ENCODE measurements around the gene PHACTR3.

Gene PHACTR3

GRCh38 chr20:59648466-59649070 lies 44.2 kb downstream of the PHACTR3 start:
- no peak for DNase-seq

- no peak for DNase-seq
These were observed 46.1 kb downstream of the PHACTR3 start for GRCh38 chr20:59650418-59650817.

DNA sequence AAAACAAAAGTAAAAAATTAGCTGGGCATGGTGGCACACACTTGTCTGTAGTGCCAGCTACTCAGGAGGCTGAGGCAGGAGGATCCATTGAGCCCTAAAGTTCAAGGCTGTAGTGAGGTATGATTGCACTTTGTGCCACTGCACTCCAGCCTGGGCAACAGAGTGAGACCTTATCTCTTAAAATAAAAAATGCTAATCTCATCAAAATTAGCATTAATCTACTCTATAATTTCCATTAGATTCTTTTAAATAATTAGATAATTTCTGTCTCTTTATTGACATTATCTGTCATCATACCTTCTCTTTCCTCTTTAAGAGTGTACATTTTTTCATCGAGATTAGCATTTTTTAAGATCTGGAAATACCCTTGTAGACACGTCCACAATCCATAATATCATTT lies 48.0 kb downstream of the PHACTR3 start:
- DNase-seq = no peak

DNA sequence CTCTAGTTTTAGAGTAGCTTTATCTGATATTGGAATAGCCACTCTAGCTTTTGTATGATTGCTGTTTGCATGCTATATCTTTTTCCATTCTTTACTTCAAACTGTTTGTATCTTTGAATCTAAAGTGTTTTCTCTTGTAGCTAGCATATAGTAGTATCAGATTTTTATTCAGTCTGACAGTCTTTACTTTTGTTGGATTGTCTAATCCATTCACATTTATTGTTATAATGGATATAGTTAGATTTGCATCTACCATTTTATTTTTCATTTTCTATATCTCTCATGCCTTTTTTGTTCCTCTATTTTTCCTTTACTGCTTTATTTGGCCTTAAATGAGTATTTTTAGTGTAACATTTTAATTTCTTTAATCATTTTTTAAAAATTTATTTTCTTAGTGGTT lies 52.1 kb downstream of the PHACTR3 start:
- DNase-seq = no peak

DNA sequence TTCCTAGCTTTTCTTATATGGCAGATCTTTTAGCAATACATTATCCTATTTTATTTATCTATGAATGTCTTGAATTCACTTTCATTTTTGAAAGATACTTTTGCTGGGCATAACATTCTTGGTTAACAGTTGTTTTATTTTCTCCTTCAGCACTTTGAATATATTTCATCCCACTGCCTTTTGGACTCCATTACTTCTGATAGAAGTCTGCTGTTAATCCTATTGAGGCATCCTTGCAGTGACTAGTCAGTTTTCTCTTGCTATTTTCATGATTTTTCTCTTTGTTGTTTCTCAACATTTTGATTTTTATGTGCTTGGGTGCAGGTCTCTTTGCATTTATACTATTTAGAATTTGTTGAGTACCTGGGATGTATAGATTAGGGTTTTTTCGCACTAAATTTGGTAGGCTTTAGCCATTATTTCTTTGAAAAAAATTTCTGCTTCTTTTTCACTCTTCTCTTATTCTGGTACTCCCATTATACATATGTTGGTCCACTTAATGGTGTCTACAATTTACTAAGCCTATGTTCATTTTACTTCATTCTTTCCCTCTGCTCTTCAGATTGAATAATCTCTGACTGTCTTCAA lies 53.2 kb downstream of the PHACTR3 start:
- DNase-seq = no peak

DNA sequence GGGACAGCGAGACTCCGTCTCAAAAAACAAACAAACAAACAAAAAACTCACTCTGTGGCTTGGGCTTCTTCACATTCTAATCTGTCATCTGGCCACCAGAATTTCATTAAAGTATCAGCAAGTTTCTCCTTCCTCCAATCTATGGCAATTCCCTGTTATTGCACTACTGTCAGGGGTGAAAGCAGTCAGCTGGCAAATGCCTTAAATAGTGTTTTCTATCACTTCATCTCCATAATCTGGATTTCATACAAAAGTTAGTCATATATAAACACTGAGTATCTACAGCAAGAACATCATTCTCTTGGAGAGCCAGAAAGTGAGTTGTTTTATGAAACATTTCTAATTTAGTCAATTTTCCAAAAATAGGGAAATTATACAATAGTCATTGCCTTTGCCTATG lies 56.1 kb downstream of the PHACTR3 start:
- DNase-seq = no peak

GRCh38 chr20:59661153-59661552 lies 56.8 kb downstream of the PHACTR3 start:
- no peak for DNase-seq

DNA sequence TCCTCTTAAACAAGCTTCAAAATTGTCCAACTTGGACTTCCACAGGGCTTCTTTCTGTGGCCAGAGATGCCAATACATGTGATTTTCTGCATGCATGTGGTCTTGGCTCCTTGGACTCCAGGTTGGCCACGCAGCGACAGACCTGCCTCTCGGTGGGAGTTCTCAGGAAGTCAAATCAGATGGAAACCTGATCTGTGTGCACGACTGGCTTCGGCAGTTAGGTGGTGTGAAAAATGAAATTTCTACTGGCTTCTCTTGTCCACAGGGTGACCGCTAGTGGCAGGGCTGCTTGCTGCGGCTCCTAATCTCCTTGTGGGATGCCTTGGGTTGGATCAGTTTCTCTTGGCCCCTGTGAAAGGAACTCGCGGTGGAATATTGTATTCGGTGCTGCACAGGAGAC lies 57.3 kb downstream of the PHACTR3 start:
- no peak for DNase-seq

DNA sequence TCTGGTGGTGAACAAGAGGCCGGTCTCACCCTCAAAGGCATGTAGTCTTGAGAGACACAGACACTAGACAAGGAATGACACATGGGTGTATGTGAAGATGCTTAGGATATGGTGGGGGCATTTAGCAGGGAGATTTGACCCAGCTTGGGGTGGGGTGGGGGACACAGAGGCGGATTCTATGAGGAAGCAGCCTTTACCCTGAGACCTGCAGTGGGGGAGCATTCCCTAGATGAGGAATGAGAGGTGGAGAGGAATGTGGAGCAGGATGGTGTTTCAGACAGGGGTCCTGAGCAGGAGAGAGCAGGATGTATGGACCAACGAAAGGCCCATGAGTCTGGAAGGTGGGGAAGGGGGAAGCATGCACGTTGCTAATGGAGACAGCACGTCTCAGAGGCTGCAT lies 57.8 kb downstream of the PHACTR3 start:
- no peak for DNase-seq

DNA sequence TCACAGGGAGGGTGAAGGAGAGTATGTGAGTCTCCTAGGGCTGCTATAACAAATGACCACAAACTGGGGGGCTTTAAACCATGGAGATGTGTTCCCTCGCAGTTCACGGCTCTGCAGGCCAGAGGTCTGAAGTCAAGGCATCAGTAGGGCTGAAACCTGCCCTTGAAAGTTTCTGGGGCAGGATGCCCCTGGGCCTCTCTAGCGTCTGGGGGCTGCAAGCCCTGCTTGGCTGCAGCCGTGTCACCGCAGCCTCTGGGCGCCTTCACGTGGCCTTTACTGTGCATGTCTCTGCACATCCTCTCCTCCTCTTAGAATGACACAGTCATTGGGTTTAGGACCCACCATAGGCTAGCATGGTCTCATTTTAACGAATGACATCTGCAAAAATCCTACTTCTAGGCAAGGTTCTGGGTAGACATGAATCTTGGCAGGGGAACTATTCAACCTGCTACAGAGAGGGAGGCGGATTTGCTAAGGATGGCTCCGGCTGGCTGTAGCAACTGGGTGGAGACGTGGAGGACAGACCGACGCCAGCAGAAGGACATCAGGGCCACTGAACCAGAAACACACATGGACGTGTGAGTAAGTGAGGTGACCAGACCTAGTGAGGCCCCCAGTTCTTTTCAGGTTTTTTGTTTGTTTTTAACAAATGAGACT lies 58.6 kb downstream of the PHACTR3 start:
- DNase-seq = no peak

GRCh38 chr20:59663513-59664060 lies 59.2 kb downstream of the PHACTR3 start:
- DNase-seq = no peak

- no peak for DNase-seq
These were observed 60.1 kb downstream of the PHACTR3 start for GRCh38 chr20:59664421-59664941.

- DNase-seq = no peak
These were observed 61.6 kb downstream of the PHACTR3 start for GRCh38 chr20:59665656-59666555.

DNA sequence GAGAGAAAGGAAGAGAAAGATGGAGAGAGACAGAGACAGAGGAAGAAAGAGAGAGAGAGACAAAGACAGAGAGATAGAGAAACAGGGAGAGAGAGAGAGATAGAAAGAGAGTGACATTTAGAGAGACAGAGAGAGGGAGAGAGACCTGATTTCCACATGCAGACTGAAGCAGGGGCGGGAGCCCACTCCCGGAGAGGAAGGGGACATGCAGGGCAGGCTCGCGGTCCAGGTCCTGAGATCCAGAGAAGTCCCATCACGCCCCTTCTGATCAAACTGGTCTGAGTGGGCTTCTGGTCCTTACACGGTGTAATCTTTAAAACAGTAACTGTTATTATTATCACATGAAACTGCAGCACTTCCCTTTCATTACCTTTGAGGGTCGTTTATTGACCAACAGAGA lies 62.2 kb downstream of the PHACTR3 start:
- DNase-seq = no peak

- DNase-seq = no peak
These were observed 62.8 kb downstream of the PHACTR3 start for GRCh38 chr20:59667131-59667530.

DNA sequence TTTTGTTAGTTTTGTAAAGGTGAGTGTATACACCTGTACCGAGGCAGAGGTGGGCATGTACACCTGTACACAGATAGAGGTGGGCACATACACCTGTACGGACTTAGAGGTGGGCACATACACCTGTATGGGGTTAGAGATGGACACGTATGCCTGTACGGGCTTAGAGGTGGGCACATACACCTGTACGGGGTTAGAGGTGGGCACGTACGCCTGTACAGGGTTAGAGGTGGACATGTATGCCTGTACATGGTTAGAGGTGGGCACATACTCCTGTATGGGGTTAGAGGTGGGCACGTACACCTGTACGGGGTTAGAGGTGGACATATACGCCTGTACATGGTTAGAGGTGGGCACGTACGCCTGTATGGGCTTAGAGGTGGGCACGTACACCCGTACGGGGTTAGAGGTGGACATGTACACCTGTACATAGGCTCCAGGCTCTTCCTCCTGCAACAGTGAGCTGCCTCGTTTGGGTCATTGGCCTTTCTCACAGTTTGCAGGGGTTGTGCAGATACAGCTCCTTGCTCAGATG lies 63.7 kb downstream of the PHACTR3 start:
- DNase-seq = no peak

GRCh38 chr20:59668926-59669850 lies 64.8 kb downstream of the PHACTR3 start:
- DNase-seq = no peak

DNA sequence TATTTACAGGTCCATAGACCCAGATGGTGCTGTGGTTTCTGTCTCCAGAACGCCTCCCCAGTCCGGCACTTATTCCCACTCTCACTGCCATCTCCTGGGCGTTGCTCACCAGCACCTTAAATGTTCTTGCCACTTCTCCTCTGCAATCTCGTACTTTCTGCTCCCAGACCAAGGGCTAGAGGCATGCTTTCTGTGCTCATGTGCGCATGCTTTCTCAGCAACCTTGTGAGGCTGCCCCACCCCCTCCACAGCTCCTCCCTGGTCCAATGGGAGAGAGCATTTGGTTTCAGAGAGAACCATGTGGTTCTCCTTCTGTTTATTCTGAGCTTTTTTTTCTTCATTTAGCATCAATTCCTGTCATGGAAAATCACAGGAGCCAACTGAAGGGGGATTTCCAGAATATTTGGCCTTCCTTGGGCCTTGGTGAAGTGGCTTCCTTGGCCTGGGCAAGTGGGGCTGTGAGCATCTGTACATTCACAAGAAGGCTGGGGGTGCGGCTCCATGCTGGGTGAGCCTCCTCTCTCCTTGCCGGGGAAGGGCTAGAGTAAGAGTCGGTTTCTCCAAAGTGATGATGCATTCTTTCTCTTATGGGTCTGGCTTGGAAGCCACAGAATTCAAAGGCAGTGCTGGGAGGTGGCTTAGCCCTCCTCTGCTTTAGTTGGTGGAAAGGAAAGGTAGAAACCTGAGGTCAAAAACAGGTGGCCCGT lies 66.6 kb downstream of the PHACTR3 start:
- no peak for DNase-seq

GRCh38 chr20:59671661-59672471 lies 67.5 kb downstream of the PHACTR3 start:
- DNase-seq = no peak

GRCh38 chr20:59672576-59672975 lies 68.2 kb downstream of the PHACTR3 start:
- no peak for DNase-seq

Measured in inflammatory macrophage (primary cell).